OCI-M2 (cell line): ENCODE results near the gene LARP6.
A peak's percentile ranks its signal among the peaks of the same experiment; 100 is the strongest.
"Not testable (repeated sequence)": the region's sequence is repeated elsewhere in the genome, so short reads cannot be mapped to it uniquely, and the experiment has no call there.

Source experiments
- DNase-seq: peaks from one replicate; lab custom pipeline; 2025; ENCODE audit not compliant: unreplicated experiment; lab: John Stamatoyannopoulos, UW

Gene LARP6

DNA sequence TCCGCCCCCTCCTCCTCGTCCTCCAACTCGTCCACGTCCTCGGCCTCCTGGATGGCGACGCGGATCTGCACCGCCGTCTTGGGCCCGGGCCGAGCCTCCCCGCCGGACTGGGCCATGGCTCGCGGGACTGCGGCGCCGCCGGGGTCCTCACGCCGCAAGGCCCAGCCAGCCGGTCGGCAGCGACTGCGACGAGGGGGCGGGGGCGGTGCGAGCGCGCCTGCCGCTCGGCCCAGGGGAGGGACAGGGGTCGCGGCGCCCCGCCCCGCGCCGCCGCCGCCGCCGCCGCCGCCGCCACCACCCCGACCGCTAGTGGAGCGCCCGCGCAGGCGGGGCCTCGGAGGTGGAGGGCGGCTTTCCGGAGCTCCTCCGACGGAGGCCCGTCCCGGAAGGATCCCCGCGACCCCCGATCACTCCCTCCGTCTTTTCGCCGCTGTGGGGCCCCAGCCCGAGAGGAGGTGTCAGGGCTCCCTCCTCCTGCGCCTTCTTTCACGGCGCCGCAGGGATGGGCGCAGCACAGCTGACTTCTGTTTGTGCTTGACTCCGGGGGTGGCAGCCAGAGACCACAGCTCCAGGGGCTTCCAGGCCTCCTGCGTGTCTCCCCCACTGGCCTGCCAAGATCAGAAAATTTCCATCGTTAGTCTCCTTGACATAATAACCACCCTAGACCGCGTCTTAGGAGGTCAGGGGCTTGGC lies at the start of gene LARP6:
Gene LARP6, minus strand, starts transcription at position 185 of the 693 bp plus-strand sequence. Its CDS starts 69 bp downstream, at position 116.
- DNase-seq = no peak

DNA sequence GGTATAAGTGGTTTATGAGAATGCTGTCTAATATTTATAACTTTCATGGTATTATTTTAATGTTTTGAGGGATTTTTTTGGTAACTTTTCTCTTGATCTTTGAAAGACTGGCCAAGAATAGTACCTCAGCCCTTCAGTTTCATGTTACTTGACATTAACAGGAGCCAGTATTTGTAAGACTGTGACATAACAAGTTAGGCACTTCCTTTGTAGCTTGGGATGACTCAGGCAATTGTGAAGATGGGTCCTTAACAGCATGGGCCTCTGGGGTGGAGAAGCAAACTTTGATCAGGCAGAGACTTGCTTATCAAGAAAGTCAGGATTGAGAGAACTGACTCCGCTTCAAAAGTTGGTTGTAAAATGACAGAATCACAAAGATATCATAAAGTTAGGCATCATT lies 48.1 kb upstream of the LARP6 start:
- DNase-seq = no peak

DNA sequence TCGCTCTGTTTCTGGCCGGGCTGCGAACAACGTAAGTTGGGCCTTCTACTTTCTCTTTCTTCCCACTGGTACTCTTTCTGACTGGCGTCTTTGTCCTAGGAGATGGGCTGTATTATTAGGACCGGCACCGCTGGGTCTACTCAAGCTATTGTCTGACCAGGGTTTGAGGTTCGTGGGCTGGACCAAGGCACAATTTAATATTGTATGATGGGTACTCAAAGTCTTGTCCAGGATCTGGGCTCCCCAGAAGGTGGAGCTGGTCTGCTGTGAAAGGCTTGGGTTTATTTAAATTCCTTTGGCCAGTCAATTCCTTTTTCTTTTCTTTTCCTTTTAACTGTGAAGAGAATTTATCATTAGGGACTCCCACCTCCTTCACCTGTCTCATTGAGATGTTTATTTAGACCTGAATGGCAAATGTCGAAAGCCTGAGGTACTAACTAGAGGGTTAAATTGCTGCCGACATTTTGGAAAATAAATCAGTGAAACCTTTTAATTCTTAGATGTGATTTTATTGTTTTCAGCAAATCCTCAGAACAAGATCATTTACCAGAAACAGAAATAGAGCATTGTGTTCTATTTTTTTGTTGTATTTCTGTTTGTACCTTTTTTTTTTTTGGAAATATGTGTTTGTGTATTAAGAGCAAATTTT lies 39.1 kb upstream of the LARP6 start:
- DNase-seq = no peak

DNA sequence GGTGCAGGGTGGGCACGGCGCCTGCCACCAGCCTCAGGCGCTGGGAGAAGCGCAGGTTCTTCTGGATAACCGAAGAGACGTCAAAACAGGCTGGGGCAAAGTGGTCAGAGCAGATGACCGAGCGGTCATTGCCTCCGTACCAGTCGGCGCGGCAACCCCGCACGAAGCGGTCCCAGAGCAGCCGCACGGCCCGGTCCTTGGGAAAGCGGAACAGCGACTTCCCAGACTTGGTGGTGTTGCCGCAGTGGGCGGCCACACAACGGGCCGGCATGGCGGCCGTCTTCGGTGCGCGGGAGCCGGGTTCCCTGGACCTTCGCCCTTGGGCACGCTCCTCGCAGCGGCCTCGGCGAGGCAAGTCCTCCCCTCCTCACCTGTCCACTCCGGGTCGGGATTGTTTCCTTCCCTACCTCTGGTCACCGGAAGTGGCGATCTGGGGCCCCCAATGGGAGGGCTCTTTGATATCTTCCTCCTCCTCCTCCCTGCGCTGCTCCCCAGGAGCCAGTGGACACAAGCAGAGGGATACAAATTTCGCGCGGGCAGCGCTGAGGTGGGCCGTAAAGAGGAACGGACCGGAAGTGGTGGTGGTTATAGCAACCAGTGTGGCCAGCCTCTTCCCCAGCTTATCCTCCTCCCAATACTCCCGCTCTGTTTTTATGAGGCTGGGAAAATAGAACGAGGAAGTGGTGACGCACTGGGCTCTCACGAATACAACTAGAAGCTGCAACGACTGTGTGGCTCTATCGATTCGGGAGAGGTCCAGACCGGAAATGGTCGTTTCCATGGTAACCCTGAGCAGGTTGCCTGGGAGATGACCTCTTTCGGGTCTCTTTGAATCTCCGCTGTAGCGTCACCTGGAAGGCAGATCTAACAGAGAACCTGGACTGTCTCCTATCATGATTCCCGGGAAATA lies 38.3 kb upstream of the LARP6 start, which contains the start of the genes LRRC49 and THAP10:
Gene LRRC49, plus strand, starts transcription at position 825 of the 910 bp plus-strand sequence. Its CDS starts 69 bp downstream, at position 894.
Gene THAP10, minus strand, starts transcription at position 432 of the 910 bp plus-strand sequence. Its CDS starts 161 bp downstream, at position 271.
- peak; percentile 53 for DNase-seq

DNA sequence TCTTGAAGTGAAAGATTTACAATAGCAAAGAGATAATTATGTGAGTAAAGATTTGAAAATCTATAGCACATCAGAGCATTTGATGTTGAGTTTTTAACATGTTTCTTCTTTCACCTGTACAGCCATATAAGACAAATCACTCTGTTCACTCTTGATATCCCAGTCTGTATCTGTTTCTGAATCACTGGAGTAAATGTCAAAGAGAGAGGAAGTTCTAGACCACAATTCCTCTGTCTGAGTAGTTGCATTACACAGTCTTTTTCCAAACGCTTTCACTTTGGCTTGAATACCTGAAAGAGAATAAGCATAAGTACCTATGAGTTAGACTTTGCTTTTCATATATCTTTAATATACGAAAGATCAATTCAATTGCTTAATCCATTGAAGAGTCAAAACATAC lies 28.4 kb upstream of the LARP6 start:
- DNase-seq = no peak

DNA sequence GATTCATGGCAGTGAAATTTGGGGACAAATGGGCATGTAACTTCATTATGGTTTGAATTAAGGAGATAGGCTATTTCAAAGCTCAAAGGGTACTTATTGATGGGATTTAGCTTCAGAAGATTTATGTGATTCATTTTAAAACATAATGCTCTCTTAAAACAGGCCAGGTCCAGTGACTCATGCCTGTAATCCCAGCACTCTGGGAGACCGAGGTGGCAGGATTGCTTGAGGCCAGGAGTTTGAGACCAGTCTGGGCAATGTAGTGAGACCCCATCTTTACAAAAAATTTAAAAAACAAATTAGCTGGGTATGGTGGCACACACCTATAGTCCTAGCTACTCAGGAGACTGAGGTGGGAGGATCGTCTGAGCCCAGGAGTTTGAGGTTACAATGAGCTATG lies 26.8 kb upstream of the LARP6 start:
- no peak for DNase-seq

DNA sequence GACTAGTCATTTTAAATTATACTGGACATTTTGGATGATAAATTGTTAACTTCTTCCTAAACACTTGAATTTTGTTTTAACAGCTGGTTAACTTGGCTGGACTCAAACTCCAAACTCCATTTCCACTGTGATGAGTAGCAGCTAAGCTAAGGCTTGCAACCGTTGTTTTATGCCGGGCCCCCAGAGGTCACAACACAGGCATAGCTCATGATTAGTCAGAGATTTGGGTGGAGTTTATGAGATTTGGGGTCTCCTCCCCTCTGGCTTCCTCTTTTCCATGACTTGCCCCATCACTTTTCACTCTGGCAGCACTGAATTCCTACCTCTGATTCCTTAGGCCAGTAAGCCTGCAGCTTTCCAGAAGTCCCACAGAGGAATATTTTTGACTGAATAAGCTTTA lies 25.4 kb upstream of the LARP6 start:
- DNase-seq = no peak

DNA sequence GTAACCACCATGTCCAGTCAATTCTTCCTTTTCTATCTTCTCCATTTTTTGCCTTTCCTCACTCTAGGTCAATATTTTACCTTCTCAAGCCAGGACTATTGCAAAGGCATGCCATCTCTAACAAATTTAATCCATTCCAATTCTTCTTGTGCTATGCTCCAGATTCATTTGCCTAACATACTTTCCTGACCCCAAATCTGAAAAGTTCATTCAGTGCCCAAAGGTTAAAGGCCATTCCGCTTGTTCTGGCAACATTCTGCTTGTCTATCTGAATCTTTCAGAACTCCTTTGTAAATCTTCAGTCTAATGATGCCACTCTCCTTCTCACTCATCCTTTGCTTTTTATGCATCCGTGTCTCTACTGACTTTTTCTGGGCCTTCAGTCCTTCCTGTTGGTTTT lies 22.7 kb upstream of the LARP6 start:
- no peak for DNase-seq

DNA sequence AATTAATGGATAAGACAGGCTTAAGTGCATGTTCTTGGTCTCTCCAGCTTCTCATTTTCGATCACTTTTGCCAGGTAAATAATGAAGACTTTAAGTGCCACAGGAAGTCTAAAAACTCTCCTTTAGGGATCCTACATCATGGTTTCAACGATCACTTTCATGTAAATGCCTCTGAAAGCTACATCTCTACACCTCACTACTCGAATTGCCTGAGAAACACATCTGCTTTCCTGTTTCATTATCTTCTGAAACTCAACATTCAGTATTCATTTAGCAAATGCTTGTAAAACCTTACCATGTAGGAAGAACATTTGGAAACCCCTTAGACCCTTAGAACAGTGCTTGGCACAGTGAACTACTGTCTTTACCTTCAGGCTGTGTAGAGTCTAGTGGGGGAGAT lies 22.1 kb upstream of the LARP6 start:
- DNase-seq = no peak

DNA sequence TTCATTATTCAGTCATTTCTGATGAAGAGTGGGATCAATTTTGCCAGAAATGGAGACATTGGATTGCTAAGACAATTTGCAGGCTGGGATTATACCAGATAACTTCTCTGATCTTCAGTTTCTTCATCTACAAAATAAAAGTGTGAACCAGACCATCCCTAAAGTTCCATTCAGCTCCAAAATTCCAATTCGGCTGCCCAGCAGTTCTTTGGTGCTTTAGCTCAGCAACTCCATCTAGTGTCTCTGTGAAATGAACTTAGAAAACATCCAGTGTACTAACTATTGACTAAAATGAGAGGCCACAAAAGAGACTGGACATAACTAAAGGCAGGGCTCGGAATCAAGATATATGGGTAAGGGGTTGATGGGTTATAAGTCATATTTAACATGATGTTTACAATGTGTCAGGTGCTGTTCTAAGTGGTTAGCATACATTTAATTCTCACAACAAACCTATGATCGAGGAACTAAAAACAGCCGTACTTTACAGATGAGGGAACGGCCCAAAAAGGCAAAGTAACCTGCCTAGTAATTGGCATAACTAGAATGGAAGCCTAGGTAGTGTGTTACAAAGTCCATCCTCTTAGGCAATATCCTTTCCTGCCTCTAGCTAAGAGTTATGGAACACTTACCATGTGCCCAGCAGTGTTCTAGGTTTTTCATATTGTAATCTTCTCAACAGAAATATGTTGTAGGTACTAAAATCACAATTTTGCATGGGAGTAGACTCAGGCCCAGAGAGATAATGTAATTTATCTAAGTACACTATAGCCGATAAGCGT lies 21.2 kb upstream of the LARP6 start:
- DNase-seq = no peak

DNA sequence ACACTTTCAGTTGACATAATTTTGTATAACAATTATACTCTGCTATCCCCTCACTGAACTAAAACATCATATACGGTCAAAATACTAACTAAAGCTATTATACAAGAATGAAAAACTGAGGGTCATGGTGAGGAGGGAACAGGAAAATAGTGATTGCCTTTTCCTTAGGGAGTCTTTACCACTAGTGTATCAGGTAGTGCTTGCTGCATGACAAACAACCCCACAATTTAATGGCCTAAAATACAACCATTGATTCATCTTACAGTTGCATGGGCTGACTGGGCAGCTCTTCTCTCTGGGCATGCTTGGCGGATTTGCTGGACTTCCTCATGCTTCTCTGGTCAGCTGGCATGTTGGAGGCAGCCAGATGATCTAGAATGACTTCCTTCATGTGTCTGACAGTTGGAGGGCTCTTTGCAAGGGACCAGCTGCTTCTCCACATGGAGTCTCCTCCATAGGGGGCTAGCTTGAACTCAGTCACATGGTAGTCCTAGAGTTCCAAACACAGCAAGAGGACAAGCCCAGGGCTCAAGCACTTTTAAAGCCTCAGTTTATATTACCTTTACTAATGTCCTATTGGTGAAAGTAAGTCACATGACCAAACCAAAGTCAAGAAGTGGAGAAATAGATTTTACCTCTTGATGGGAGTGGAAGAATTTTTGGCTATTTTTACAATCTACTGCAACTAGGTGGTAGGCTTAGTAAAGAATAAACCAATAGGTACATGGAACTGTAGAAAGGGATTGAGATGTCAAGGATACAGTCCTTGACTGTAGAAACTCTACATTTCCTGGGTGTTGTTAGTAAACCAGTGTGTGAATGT lies 19.5 kb upstream of the LARP6 start:
- DNase-seq = no peak

DNA sequence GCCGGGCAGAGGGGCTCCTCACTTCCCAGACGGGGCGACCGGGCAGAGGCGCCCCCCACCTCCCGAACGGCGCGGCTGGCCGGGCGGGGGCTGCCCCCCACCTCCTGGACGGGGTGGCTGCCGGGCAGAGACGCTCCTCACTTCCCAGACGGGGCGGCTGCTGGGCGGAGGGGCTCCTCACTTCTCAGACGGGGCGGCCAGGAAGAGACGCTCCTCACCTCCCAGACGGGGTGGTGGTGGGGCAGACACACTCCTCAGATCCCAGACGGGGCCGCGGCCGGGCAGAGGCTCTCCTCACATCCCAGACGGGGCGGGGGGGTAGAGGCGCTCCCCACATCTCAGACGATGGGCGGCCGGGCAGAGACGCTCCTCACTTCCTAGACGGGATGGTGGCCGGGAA lies 17.5 kb upstream of the LARP6 start:
- DNase-seq = not testable (repeated sequence)

DNA sequence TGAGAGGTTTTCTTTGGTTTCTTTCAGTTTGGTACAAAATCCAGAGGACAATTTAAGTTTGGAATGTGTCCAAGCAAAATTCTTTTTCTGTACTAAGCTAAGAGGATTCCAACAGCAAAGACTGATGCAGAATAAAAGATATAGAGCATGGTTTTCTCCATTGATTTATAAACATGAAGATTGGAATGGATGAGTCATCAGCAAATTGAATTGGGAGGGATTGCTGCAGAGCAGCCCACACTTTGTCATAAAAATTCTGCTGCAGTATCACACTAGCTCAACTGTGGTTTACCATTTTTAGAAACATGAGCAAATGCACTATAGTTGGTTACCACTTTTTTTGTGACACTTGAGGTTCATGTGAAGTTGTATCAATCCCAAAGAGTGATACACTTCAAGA lies 16.1 kb upstream of the LARP6 start:
- no peak for DNase-seq

DNA sequence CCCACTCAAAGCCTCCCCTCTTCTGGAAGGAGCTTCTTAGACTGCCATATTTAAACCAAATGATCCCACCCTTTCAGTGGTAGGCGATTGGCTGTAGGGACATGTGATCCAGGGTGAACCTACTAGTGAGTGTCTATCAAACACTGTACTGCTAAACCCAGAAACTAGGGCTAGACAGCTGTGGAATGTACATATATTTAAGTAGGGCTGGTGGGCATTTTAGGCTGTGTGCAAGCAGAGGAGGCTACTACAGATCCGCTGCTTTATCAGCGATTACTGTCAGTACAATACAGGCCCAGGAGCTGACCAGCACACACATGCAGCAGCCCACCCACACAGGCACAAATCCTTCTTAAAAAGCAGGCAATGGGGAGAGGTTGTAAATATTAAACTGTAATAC lies 15.4 kb upstream of the LARP6 start:
- DNase-seq = no peak

DNA sequence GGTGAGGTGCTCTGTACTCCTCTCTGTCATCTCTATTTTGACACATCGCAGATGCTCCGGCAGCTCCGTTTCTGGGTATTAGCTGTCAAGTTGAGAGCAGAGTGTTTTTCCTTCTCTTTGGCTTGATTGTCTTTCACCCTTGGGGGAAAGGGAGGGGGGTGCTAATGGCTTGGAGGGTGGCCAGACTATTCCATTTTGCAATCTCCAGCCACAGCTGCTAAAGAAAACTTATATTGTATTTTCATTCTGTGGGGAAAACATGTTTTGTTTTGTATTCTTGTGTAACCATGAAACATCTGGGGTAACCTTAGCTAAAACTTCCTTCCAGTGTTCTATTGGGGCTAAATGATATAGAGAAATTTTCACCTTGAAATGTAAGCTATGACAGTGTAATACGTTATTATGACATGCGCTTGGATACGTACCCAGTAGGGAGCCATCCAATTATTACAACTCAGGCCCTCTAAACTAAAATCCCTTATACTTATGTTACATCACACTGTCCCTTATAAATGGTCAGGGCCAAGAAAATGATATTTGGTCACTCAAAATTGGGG lies 14.0 kb upstream of the LARP6 start:
- DNase-seq = no peak

DNA sequence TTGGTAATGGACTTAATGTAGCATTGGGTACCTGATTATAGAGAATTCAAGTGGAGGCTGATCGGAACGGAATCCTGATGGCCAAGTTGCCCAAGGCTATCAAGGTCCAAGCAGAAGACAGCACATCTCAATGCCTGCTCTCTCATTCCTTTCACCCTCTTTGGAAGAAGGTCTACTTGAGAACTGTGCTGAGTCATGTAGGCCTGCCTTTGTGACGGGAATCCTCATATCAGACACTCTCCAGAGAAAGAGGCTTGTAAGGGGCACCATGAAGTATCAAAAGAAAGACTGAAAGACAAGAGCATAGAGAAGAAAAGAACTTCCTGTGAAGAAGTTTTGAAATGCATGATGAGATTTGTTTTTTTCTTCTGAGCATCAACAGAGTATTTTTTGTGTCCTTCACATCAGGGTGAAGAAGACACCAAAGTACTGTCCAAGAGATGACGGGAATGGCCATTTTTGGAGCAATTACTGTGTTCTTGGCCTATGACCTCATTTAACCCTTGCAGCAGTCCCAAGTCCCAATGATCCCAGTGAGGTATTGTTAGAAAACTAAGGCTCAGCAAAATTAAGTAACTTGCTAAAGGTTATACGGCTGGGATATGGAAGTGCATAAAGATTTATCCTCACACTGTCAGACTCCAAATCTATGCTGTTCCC lies 13.2 kb upstream of the LARP6 start:
- DNase-seq = no peak

DNA sequence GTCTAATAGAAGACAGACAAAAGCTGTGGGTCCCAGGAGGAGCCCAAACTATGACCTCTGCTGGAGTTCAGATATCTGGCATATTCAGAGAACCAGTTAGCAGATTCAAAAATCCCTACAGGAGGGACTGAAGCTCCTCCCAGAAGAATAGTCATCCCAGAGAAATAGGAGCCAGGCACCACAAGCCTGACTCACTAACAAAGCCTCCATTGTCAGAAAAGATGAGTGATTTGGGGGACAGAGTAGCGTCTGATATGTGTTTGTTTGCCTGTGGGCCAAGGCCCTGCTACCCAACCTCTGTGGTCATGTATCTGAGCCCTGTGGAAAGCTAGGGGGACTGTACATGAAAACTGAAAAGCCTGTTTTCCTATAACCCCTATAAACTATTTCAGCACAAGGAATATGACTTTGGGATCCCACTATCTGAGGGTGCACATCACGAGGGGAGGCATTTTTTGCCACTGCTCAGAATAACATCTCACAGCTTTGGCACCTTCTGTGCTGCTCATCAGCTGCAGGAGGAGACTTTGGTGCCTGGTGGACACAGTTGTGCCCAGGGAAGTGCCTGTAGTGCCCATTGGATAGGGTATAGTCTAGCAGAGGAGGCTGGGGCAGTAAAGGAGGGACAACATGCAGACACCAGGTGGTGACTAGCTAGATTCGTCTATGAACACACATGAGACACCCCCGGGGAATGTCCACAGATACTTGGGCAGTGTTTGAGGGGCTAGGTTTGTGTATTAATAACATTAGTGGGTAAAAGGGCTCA lies 9.7 kb upstream of the LARP6 start:
- DNase-seq = no peak

DNA sequence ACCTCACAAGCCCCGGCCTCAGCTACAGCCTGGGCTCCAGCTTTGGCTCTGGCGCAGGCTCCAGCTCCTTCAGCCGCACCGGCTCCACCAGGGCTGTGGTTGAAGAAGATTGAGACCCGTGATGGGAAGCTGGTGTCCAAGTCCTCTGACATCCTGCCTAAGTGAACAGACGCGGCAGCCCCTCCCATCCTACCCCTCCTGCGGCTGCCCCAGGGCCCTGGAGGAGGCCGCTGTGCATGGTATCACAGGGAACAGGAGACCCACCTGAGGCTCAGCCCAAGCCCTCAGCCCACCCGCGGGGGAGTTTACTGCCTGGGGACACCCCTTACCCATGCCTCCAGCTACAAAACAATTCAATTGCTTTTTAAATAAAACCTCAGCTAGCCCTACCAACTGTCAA lies 6.0 kb upstream of the LARP6 start:
- no peak for DNase-seq
